ENCODE data around the gene GBP1.
A peak's percentile ranks its signal among the peaks of the same experiment; 100 is the strongest.
"Not testable (repeated sequence)": the region's sequence is repeated elsewhere in the genome, so short reads cannot be mapped to it uniquely, and the experiment has no call there.

Gene GBP1, protein sequence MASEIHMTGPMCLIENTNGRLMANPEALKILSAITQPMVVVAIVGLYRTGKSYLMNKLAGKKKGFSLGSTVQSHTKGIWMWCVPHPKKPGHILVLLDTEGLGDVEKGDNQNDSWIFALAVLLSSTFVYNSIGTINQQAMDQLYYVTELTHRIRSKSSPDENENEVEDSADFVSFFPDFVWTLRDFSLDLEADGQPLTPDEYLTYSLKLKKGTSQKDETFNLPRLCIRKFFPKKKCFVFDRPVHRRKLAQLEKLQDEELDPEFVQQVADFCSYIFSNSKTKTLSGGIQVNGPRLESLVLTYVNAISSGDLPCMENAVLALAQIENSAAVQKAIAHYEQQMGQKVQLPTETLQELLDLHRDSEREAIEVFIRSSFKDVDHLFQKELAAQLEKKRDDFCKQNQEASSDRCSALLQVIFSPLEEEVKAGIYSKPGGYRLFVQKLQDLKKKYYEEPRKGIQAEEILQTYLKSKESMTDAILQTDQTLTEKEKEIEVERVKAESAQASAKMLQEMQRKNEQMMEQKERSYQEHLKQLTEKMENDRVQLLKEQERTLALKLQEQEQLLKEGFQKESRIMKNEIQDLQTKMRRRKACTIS

DNA sequence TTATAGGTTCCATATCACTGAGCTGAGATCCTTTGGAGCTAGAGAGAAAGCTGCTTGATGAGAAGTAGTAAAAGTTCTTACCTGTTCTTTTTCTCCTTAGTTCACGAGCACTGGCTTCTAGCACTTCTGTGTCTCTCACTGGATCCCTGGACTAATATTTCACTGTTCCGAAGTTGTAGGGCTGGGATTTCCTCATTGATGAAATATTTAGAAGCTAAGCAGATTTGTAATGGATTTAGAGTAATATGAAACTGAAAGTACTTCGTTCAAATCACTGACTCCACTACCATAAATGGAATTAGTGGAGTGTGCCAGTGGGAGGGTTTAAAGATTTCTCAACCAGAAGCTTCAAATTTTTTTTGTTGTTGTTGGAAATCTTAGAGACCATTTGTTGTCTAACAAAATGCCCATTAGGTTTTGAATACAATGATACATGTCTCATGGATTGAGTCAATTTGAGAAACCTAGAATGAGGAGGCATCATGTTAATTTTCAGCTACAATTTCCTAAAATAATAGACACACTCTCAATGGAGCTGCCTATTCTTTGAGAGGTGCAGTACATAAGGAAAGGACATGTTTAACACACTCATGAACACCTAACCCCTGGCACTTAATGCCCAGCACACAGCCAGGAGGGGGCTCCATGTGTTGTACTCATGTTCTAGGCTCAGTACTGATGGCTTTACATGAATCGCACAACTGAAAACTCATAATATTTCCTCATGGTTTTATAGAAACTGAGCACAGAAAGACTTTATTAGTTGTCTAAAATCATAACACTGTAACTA lies at the start of gene GBP1:
TSS of gene GBP1 (minus strand) at position 130 of the 790 bp plus-strand sequence. CDS start 1,974 bp downstream, outside the sequence.
- DNase-seq = peak in 1 of 56 donors; percentile 16

DNA sequence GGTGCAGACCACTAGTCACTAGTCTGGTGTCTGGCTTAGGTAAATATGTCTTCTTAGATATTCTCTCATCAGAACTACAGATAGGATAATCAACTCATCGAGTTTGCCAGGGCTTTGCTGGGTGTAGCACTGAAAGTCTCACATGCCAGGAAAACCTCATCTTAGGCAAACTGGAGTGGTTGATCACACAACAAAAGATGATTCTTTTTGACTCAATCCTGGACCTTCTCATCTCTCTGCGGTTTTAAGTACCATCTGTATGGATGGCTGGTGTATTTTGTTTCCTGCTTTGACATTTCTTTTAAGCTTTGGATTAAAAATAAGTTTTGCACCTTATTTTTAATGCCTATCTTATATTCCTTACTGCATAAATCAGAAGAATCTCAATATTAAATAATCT lies 49.7 kb upstream of the GBP1 start:
- DNase-seq = no peak

DNA sequence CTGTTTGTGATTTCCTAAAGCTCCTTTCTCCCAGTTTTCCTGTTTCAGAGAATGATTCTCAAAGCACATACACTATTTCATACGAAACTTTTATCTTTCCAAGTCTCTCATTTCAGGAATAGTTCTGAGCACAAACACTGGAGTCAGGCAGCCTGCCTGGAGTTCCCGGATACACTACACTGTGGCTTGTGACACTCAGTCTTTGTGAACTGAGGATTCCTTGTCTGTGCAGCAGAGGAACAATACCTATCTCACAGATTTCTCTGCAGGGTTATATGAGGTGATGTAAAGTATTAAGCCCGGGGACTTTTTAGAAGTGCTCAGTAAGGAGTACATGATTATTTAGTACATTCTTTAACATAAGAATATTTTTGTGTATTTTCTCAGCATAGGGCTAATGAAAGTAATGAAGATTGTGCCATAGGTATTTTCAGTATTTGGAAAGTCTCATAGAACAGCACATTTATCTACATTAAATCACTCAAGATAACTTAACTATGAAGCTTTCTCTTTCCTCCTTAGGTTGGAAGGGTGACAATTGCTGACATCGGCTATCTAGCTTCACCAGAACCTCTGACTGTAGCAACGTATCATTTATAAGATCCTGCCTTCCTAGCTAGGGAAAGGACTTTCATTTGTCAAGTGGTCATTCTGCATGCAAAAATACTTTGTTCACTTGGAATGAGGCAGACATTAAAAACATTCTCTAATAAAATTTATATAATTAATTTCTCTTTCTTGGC lies 48.0 kb upstream of the GBP1 start:
- no peak for DNase-seq

DNA sequence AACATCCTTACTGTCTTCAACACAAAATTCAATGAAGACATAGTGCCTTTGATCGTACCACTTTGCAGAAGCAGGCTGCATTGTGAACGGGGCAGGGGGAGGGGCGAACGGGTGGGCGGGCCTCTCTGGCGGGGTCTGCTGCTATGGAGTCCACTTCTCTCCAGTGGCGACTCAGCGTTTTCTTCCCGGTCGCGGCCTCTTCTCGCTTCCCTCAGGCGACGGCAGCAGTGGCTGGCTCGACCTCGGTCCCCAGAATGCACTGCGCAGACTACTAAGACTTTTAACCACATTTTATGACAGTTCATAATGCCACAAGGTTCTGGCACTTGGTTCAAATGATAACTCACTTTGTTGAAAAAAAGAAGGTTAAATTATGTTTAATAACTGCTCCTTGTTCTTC lies 39.7 kb upstream of the GBP1 start:
- no peak for DNase-seq

DNA sequence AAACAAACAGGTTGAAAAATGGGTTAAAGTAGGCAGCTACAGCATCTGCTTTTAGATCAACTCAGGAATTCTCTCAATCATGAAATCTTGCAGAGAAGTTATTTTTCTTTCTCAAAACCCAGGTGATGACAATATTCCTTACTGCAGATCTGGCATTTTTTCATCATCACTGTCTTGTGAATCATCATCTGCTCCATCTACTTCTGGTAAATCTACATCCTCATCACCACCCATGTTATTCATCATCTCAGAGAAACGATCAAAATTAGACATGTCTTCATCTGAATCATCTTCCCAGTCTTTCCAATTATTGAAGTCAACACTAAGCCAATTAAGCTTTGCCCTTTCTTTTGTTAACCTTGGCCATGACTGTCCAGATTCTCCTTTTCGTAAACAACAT lies 39.1 kb upstream of the GBP1 start:
- DNase-seq = no peak

DNA sequence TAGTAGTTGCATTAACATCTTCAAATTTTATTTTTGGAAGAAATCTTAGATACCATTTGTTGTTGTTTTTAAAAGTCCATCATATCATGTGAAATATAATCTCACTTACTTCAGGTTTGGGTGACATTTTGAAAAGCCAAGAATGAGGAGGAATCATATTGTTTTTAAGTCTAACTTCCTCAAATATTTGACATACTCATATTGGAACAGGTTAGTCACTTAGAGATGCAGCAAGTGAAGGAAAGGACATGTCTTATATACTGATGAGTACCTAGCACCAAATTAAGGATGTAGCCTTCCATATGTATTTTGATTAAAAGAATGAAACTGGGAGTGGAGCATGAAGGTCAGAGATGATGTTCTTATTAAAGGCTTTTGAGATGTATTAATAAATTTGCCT lies 37.0 kb upstream of the GBP1 start:
- DNase-seq = no peak

DNA sequence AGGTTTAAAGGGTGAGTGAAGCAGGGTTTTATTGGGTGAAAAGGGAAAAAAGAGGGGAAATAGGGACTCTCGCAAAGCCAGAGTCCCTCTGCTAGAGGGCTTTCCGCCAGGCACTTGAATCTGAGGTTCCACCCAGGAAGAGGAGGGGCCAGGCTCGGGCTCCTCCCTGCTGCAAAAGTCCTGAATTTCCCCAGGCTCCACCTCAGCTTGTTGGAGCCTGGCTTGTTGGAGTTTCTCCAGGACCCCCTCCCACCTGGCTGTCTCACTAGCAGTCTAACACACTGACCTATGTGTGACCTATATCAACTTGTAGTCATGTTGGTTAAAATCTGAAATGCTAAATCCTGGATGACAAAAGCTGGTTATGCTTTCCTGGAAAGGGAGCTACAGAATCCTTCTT lies 35.4 kb upstream of the GBP1 start:
- DNase-seq = no peak

DNA sequence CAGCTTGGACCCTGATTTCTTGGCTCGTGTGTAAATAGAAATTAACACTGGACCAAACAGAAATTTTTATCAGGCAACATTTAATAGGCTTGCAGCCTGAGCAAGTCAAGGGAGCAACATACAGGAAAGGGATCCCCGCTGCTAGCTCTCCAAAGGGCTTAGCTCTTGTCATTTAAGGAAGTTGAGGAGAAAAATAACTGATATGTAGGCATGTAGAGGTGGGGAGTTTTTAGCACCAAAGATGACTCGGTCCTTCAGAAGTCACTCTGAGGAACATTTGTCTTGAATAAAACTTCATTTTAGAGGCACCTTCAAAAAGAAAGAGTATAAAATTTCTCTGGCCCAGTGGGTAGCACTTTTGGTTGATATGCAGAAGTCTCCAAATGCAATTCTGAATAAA lies 33.8 kb upstream of the GBP1 start:
- DNase-seq = no peak

DNA sequence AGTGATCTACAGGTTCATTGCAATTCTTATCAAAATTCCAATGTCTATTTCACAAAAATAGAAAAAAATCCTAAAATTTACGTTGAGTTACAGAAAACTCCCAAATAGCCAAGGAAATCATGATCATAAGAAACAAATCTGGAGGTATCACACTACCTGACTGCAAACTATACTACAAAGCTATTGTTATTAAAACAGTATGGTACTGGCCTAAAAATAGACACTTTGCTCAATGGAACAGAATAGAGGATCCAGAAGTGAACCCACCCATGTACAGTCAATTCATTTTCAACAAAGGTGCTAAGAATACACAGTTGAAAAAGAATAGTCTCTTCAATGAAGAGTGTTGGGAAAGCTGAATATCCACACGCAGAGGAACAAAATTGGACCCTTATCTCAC lies 30.7 kb upstream of the GBP1 start:
- no peak for DNase-seq

DNA sequence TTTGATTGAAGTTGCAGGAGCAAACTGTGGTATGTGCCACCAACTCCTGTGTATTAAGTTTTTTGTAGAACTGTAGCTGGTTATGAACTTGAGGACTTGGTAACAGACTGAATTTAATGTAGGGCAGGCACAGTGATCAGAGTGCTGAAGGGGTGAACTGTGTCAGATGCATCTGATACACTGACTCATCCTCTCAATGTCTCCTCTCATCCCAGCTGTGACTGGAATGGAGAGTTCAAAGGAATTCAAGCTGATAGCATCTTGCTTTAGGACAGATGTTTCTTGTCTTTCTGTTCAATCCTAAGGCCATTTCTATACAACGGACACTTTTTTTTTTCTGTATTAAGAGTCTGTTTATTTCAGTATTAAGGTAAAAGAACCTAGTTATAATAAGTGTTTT lies 25.0 kb upstream of the GBP1 start:
- no peak for DNase-seq

DNA sequence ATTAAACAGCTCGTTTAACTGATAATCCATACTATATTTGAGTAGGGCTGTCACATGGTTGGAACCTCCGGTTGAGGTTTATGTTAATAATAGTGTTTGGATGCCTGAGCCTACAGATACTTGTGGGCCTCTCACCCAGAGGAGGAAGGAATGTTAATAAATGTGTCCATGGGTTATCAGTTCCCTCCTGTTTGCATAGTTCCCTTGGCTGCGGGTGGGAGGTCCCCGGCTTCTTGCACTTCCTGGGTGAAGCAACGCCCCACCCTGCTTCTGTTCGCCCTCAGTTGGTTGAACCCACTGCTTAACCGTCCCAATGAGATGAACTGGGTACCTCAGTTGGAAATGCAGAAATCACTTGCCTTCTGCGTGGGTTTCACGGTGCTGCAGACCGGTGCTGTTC lies 23.6 kb upstream of the GBP1 start:
- DNase-seq = no peak

DNA sequence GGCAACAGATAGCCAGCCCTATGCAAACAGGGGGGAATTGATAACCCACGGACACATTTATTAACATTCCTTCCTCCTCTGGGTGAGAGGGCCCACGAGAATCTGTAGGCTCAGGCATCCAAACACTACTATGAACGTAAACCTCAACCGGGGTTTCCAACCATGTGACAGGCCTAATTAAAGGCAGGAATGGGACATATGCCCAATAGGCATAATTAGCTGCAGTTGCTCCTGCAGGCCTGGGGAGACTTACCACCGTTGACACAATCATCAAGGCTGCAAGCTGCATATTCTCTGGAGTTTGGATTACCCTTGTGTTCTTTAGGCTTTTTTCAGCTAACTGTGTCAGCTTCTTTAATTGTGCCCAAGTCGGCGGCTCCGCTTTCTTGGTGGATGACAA lies 22.2 kb upstream of the GBP1 start:
- no peak for DNase-seq

DNA sequence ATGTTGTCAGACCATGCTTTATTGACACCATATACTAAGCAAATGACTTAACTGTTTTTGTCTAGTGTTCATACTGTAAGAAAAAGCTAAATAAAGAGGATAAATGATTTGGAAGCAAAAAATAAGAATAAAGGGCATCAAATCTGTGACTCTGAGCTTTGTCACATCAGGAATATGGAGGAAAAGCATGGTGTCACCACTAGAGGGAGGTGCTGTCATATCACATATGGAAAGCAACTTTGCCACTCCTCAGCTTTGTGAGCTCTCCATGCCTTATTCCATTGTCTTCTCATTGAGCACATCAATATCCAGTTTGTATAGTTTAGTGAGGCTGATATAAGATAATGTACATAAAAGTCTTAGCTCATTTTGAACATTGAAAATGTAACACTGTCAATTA lies 20.8 kb upstream of the GBP1 start:
- DNase-seq = peak in 2 of 56 donors; percentile 10 to 11

DNA sequence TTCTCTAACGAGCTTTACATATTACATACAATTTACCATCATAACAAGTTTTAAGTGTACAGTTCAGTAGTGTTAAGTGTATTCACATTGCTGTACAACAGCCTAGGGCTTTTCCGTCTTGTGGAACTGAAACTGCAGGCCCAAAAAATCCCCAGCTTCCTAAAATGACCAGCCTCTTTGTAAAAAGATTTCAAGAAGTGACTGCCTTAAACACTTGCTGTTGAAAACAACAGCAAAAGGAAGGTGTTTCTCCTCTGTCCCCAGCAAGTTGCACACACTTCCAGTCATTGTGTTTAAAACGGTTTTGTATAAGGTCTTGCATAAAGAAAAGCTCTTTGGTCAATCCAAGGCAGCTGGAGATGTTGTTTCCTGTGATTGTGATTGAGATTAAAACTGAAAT lies 16.0 kb upstream of the GBP1 start:
- peak in 1 of 56 donors; percentile 12 for DNase-seq

DNA sequence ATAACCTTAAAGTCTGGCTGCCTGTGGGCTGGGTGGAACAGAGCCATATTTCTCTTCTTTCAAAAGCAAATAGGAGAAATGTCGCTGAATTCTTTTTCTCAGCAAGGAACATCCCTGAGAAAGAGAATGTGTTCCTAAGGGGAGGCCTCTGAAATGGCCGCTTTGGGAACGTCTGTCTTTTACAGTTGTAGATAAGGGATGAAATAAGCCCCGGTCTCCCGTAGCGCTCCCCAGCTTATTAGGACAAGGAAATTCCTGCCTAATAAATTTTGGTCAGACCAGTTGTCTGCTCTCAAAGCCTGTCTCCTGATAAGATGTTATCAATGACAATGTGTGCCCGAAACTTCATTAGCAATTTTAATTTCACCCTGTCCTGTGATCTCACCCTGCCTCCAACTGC lies 15.1 kb upstream of the GBP1 start:
- not testable (repeated sequence) for DNase-seq

DNA sequence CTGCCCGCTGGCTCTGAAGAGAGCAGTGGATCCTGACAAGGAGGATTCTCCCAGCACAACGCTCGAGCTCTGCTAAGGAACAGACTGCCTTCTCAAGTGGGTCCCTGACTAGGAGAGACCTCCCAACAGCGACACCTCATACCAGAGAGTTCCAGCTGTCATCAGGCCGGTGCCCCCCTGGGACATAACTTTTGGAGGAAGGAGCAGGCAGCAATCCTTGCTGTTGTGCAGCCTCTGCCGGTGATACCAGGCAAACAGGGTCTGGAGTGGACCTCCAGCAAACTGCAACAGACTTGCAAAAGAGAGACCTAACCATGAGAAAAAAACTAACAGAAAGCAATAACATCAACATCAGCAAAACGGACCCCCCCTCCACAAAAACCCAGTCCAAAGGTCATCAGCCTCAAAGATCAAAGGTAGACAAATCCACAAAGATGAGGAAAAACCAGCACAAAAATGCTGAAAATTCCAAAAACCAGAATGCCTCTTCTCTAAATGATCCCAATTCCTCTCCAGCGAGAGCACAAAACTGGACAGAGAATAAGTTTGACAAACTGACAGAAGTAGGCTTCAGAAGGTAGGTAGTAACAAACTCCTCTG lies 7.6 kb upstream of the GBP1 start:
- not testable (repeated sequence) for DNase-seq

DNA sequence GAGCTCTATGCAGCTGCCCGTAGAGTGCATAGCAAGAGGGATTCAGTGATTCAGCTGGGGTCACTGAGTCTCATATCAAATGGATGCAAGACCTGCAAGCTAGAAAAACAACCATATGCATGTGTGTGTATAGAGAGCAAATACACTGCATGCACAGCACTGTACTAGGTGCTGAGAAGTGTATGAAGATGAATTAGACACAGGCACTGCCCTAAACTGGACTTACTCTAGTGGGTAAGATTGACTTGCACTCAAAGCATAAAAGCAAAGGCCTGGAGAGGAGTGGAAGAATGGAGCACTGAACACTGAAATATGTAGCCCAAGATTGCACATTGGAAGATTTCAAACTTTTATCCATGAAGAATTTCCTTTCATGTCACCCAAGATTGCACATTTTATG lies 5.5 kb upstream of the GBP1 start:
- no peak for DNase-seq

DNA sequence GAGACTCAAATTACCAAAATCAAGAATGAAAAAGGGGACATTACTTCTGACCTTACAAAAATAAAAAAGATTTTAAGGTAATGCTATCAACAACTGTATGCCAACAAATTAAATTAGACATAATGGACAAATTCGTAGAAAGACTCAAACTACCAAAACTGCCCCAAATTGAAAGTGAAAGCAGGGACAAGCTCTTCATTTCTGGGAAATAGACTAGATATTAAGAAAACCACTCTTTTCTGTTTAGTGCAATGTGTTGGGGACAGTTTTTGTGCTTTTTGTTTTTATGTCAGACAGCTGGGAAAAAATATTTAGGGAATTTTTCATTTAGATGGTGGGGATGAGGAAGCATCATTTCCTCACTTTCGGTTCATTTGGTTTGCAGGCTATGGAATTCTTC lies 4.9 kb upstream of the GBP1 start:
- DNase-seq = no peak

DNA sequence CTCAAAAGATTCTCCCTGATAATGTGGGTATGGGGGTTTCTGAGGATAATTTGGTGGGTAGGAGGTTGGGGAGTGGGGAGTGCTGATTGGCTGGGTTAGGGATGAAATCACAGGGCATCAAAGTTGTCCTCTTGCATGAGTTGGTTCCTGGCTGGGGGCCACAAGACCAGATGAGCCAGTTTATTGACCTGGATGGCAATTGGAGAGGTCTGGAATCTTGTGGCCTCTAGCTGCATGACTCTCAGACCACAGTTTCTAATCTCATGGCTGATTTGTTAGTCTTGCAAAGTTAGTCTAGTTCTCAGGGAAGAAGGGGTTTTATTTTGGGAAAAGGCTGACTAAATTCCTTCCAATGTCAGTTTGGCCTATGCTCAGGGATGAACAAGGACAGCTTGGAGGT lies 3.3 kb upstream of the GBP1 start:
- DNase-seq = no peak

DNA sequence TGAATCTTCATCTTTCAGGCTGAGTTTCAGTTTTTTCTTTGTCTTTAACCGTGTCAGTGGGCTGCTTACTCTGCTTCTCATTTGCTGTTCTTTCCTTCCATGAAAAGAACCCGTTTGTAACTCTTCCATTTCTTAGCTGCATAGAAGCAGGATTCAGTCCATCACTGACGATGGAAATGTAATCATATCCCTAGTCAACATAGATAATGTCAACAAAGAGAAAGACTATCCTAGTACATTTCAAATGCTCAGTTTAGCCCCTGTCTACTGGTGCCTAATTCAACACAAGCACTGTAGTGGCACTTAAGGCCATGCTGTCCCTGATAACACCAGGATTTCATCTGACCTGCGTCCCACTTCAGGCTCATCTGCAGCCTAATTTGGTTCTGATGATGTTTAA lies 376 bp downstream of the GBP1 start:
- no peak for DNase-seq

DNA sequence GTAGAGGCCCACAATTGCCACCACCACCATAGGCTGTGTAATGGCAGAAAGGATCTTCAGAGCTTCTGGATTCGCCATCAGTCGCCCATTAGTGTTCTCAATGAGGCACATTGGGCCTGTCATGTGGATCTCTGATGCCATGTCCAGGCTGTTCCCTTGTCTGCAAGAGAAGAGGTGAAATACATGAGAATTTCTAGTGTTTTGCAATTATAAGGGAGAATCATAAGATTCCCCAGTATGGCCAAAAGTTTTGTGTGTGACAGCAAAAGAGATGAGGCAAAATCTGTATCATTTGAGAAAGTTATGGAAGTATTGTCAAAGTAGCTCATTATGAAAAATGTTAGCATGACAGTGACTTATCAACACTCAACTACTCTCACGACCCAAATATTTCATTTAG lies 1.9 kb downstream of the GBP1 start:
- DNase-seq = no peak

Measured in nucleus accumbens (tissue), 56 donors.